GM19099 (cell line): ENCODE data around the gene HSD17B1.

Source experiments
- POLR2A ChIP-seq: IDR thresholded peaks from 3 replicates; pipeline ENCODE4 v1.6.1; 2011; ENCODE audit warnings: low read depth; ENCODE audit not compliant: insufficient read length; ENCODE audit errors: extremely low read depth

Gene HSD17B1

GRCh38 chr17:42536372-42537155, 16.2 kb upstream of the HSD17B1 start:
- no peak for TF ChIP-seq POLR2A

GRCh38 chr17:42537156-42537805, 15.4 kb upstream of the HSD17B1 start:
- no peak for TF ChIP-seq POLR2A

- no peak for TF ChIP-seq POLR2A
Measured at GRCh38 chr17:42537826-42538451, 14.8 kb upstream of the HSD17B1 start.

GRCh38 chr17:42538482-42538881, 14.2 kb upstream of the HSD17B1 start:
- no peak for TF ChIP-seq POLR2A

- TF ChIP-seq POLR2A, result no peak
Measured at GRCh38 chr17:42541041-42541833, 11.5 kb upstream of the HSD17B1 start.

GRCh38 chr17:42543190-42544079, 9.3 kb upstream of the HSD17B1 start:
- no peak for TF ChIP-seq POLR2A

- TF ChIP-seq POLR2A, result no peak
Measured at GRCh38 chr17:42544874-42545283, 7.8 kb upstream of the HSD17B1 start.

GRCh38 chr17:42547001-42547461, 5.7 kb upstream of the HSD17B1 start:
- no peak for TF ChIP-seq POLR2A

- no peak for TF ChIP-seq POLR2A
Measured at GRCh38 chr17:42547698-42548069, 5.0 kb upstream of the HSD17B1 start.

GRCh38 chr17:42548070-42548837, 4.5 kb upstream of the HSD17B1 start:
- TF ChIP-seq POLR2A, result peak; percentile 5

GRCh38 chr17:42548993-42549755, 3.5 kb upstream of the HSD17B1 start:
- TF ChIP-seq POLR2A, result no peak

GRCh38 chr17:42553161-42553818, 567 bp downstream of the HSD17B1 start:
- TF ChIP-seq POLR2A, result no peak
